GM12878 (cell line): ENCODE data around the gene C5. TPM values are rescaled to one million over a fixed set of nuclear protein-coding genes. Genes with fewer than 3 reads are reported as not detected.
A peak's percentile ranks its signal among the peaks of the same experiment; 100 is the strongest.

Source experiments
- ATAC-seq: fragments of 200-7000 bp; cut with Tn5 transposase; 3 replicates; pipeline ENCODE4 v1.9.1; 2020; ENCODE audit warnings: mild to moderate bottlenecking, moderate library complexity
- BruUV-seq: library from RNA; stranded (reverse); fragments of 400-500 nt; replicated peaks from 2 replicates; lab custom pipeline; 2021; lab: Mats Ljungman, UMichigan
- CTCF ChIA-PET: fragments of 300-600 bp; sonication (Branson Sonifier 250); formaldehyde crosslinking; extraction: SDS; loops from one replicate; lab custom pipeline; 2021; ENCODE audit warnings: inconsistent platforms; lab: Yijun Ruan, JAX
- POLR2A ChIA-PET: fragments of 350-600 bp; formaldehyde crosslinking; extraction: SDS; loops from one replicate; lab custom pipeline; 2021; ENCODE audit warnings: inconsistent platforms; lab: Charles Lee
- RAD21 ChIA-PET: fragments of 300-600 bp; sonication (Branson Sonifier 250); formaldehyde crosslinking; loops from one replicate; lab custom pipeline; 2023; ENCODE audit warnings: antibody characterized with exemption; ENCODE audit not compliant: unreplicated experiment; lab: Charles Lee
- SMC1A ChIA-PET: fragments of 300-600 bp; sonication (Branson Sonifier 250); formaldehyde crosslinking; loops from one replicate; lab custom pipeline; 2023; ENCODE audit not compliant: unreplicated experiment, uncharacterized antibody; lab: Charles Lee
- DNase-seq: peaks from one replicate; pipeline ENCODE4 v3.0.0-alpha.2; 2011; ENCODE audit warnings: low read depth, low spot score
- FAIRE-seq: peaks from 3 replicates; lab custom pipeline; 2011; peaks lifted over from hg19 to GRCh38; lab: Jason Lieb, UNC
- H2AFZ ChIP-seq: 2 replicates; pipeline ENCODE4 v1.6.0; 2011; ENCODE audit warnings: low read depth, low read length, control low read depth; ENCODE audit not compliant: control insufficient read depth
- H3K27ac ChIP-seq: 2 replicates; pipeline ENCODE4 v1.5.1; 2011; ENCODE audit warnings: control low read depth; ENCODE audit not compliant: control insufficient read depth, insufficient read depth
- H3K27me3 ChIP-seq, 2 experiments: replicated peaks in 1 of 2; 2 replicates each; pipeline versions ENCODE4 v1.6.0 to v1.6.1; 2011; ENCODE audit warnings: low read length in 1 of 2; ENCODE audit not compliant: control insufficient read depth in 2 of 2, insufficient read depth in 2 of 2
- H3K36me3 ChIP-seq, 2 experiments: 2 replicates each; pipeline ENCODE4 v1.5.1; 2011; ENCODE audit warnings: low read length in 1 of 2; ENCODE audit not compliant: control insufficient read depth in 2 of 2, insufficient read depth in 2 of 2
- H3K4me1 ChIP-seq: 2 replicates; pipeline ENCODE4 v1.6.1; 2011; ENCODE audit warnings: mild to moderate bottlenecking, low read length, moderate library complexity, mixed read lengths; ENCODE audit not compliant: control insufficient read depth, insufficient read depth
- H3K4me2 ChIP-seq: 2 replicates; pipeline ENCODE4 v1.6.0; 2011; ENCODE audit warnings: control low read depth; ENCODE audit not compliant: control insufficient read depth, insufficient read depth
- H3K4me3 ChIP-seq: fragments of 200-600 bp; sonication (generic); 2 replicates; pipeline ENCODE4 v1.5.1; 2016
- H3K79me2 ChIP-seq: 2 replicates; pipeline ENCODE4 v1.6.0; 2011; ENCODE audit warnings: low read length; ENCODE audit not compliant: control insufficient read depth, insufficient read depth
- H3K9ac ChIP-seq: 2 replicates; pipeline ENCODE4 v1.8.0; 2011; ENCODE audit warnings: low read length, control low read depth, mixed read lengths; ENCODE audit not compliant: control insufficient read depth, insufficient read depth
- H3K9me3 ChIP-seq: replicated peaks from 3 replicates; pipeline ENCODE4 v1.5.1; 2011; ENCODE audit warnings: mild to moderate bottlenecking, low read length; ENCODE audit not compliant: control insufficient read depth, insufficient read depth
- H4K20me1 ChIP-seq: 2 replicates; pipeline ENCODE4 v1.6.0; 2011; ENCODE audit not compliant: control insufficient read depth, insufficient read depth
- HDAC6 ChIP-seq: fragments of 200-600 bp; sonication (generic); IDR thresholded peaks from one replicate; pipeline ENCODE4 v1.8.0; 2017; ENCODE audit warnings: antibody characterized with exemption; ENCODE audit not compliant: unreplicated experiment
- IKZF1 ChIP-seq: fragments of 450-650 bp; conservative IDR thresholded peaks from 2 replicates; pipeline ENCODE4 v1.6.1; 2017; ENCODE audit warnings: antibody characterized with exemption, mild to moderate bottlenecking
- NFYA ChIP-seq: IDR thresholded peaks from 2 replicates; pipeline ENCODE4 v1.6.1; 2011; ENCODE audit warnings: low read depth, mild to moderate bottlenecking, low read length, improper control_type of control experiment, borderline replicate concordance
- POLR2AphosphoS2 ChIP-seq: IDR thresholded peaks from 2 replicates; pipeline ENCODE4 v1.6.1; 2011; ENCODE audit warnings: low read depth, mild to moderate bottlenecking, low read length, improper control_type of control experiment, moderate library complexity
- RAD21 ChIP-seq: IDR thresholded peaks from 2 replicates; pipeline ENCODE4 v1.6.1; 2011; ENCODE audit warnings: mild to moderate bottlenecking, low read depth, low read length, moderate library complexity; ENCODE audit not compliant: insufficient read depth
- SMAD5 ChIP-seq: IDR thresholded peaks from 2 replicates; pipeline ENCODE4 v1.6.1; 2016; ENCODE audit warnings: antibody characterized with exemption, low read depth
- YY1 ChIP-seq: IDR thresholded peaks from 2 replicates; pipeline ENCODE4 v1.6.1; 2011; ENCODE audit warnings: low read depth, mild to moderate bottlenecking, low read length
- WGBS: methylation state at CpG from one replicate; pipeline ENCODE4 v1.1.6; 2016; ENCODE audit warnings: low lambda C conversion rate; ENCODE audit not compliant: insufficient replicate concordance, insufficient coverage; ENCODE audit errors: missing lambda C conversion rate; 5-methylcytosine and 5-hydroxymethylcytosine counted together
- in situ Hi-C: fragments of 300-500 bp; cut with MboI; formaldehyde crosslinking; loops from 9 replicates; pipeline ENCODE4 v1.14.3; 2018; ENCODE audit warnings: mixed read lengths
- intact Hi-C: fragments of 100-400 bp; cut with micrococcal nuclease; formaldehyde crosslinking; loops from one replicate; pipeline ENCODE4 v1.14.2; 2022; ENCODE audit not compliant: unreplicated experiment
- polyA plus RNA-seq, 11 experiments: library from polyadenylated mRNA; depleted of rRNA in 4 of 11; unstranded in 6 of 11; stranded (reverse) in 5 of 11; fragments of >200 nt; fragmentation: Nextera tagmentation in 4 of 11; fragmentation: Illumina TruSeq in 1 of 11; extraction: Ambion mirVana in 4 of 11; extraction: Trizol in 1 of 11; gene quantifications; 1 replicate in 1 of 11; 2 replicates in 10 of 11; pipeline versions ENCODE4 v1.2.1 to v1.2.3, GENCODE V29; 2011 to 2016; ENCODE audit warnings: inconsistent platforms in 2 of 11, missing spikeins in 2 of 11, low read depth in 1 of 11
- total RNA-seq, 4 experiments: library from RNA; depleted of rRNA in 3 of 4; stranded (reverse); fragments of >200 nt in 3 of 4; fragmentation: Illumina TruSeq in 1 of 4; extraction: Trizol in 1 of 4; gene quantifications; 2 replicates each; pipeline versions ENCODE4 v1.2.1 to v1.2.3, GENCODE V29; 2013 to 2021

Gene C5
- total and polyA plus RNA-seq, 10 of the 15 experiments (the other 5 are each of a cell fraction or from before 2014, with no cell fraction given): 0.39 to 2.2 (median 1.2) TPM

DNA sequence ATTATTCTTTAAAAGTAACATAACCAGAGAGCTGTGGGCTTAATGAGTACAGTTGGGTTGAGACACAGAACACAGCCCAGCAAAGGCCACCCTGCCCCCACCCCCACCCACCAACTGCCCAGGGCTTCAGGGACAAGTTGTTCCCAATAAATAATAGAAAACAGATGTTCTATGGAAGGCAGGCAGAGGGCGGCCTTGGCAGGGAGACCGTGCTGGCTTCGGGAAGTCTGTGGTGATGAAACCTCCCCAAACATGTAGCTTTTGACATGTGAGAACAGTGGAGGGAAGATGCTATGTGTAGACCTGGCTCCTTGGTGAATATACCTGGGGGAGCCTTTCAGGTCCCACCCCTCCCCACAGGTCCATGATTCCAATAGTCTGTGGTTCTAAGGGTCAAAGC is 133.5 kb downstream of the C5 start:
- in situ Hi-C loops: no loop called here
- Histone ChIP-seq H3K36me3 (peaks cover 35 to 52% of the 10 kb centered on the region in 2 experiments), H3K4me2 (peak overlapping the region; percentile 35), H3K27ac (peak overlapping the region; percentile 20; the same call in 1 of the 2 replicates), H4K20me1 (no peaks in the 10 kb centered on the region), H3K4me3 (no peak overlapping the region), H2AFZ (no peak overlapping the region), H3K79me2 (peaks cover 62% of the 10 kb centered on the region), H3K9me3 (peaks cover 2% of the 10 kb centered on the region; the same call in 1 of the 3 replicates), H3K4me1 (peaks cover 21% of the 10 kb centered on the region), H3K9ac (no peak overlapping the region), H3K27me3 (no peaks in the 10 kb centered on the region)
- FAIRE-seq (no peak), ATAC-seq (no peak), DNase-seq (no peak)
- 95% methylated on average over 3 of the region's 3 CpGs for WGBS
- BruUV-seq: no TSS peak
- ChIA-PET CTCF (interaction anchor here (0.6 to 3.4 kb wide), 10 partner anchors 9 to 91 kb away, joined by 3 to 19 read pairs (median 4); no protein-coding TSS in a partner anchor), RAD21 (interaction anchor here (0.8 to 11.9 kb wide), 6 partner anchors 9 to 39 kb away, joined by 3 to 196 read pairs (median 3); partner anchors contain the start of gene PHF19), SMC1A (interaction anchor here (1.1 to 26.1 kb wide), 8 partner anchors 9 to 65 kb away, joined by 3 to 522 read pairs (median 9); no protein-coding TSS in a partner anchor), POLR2A (interaction anchor here (0.6 to 11.5 kb wide), 10 partner anchors 9 to 30 kb away, joined by 3 to 224 read pairs (median 6); no protein-coding TSS in a partner anchor)
- TF ChIP-seq IKZF1: no peak
- no peak for TF ChIP-seq YY1
- 0 out of 2 replicates have a peak, but pooled peaks have one; percentile 42 for TF ChIP-seq POLR2AphosphoS2
- TF ChIP-seq HDAC6: no peak
- TF ChIP-seq NFYA: no peak
- TF ChIP-seq RAD21: no peak
- peak; percentile 8; the same call in 1 of the 2 replicates for TF ChIP-seq SMAD5
- intact Hi-C loops: no loop called here
